ENCODE results near the gene OTOS.

- no peak for TF ChIP-seq CTCF (IDR thresholded peaks at IDR 0.05; ENCODE audit: low read depth, low read length, poor library complexity, severe bottlenecking)
- no peak for TF ChIP-seq EZH2phosphoT487 (IDR thresholded peaks at IDR 0.05; ENCODE audit: borderline replicate concordance, low read length)
Measured at GRCh38 chr2:240142859-240143258, 2.4 kb upstream of the OTOS start.
